HG03025 (cell line): Measurements from ENCODE around the gene CEP57.
"Not testable (repeated sequence)": the region's sequence is repeated elsewhere in the genome, so short reads cannot be mapped to it uniquely, and the experiment has no call there.

ENCODE experiments used
- ATAC-seq: cut with Tn5 transposase; IDR thresholded peaks from one replicate; pipeline ENCODE4 v1.9.1; 2021; ENCODE audit warnings: mild to moderate bottlenecking, moderate library complexity; ENCODE audit not compliant: unreplicated experiment, low FRiP score

CEP57 gene

GRCh38 chr11:95850137-95850536 is 59.8 kb downstream of the CEP57 start:
- ATAC-seq: no peak

DNA sequence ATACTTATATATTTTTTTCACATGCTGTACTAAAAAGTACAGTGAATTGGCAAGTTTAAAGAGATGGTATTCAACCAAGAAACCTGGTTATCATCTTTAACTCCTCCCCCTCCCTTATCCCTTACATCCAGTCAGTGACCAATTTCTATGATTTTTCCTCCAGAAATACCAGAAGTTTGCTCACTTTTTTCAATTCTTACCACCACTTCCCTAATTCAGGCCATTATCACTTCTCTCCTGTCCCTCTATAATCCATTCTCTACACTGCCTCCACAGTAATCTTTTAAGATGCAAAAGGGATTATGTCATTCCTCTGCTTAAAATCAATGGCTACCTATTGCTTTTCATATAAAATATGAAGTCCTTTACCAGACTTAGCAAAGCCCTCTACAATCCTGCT is 62.8 kb downstream of the CEP57 start:
- no peak for ATAC-seq

DNA sequence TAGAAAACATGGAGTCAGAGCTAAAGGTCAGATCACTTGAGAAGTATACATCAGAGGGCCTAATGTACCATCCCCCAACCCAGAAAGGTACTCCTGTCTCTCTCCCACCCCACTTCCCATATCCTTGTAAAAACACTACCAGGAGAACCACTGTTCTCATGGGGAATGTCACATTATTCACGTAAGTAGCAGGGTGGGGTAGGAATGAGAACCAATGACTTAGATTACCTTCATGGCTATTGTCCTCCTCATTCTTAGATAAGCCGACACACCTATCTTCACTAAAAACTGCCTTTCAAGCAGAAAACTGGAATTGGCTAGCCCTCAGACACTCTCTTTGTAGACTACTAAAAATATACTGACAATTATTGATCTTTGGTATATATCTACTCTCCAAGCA is 63.6 kb downstream of the CEP57 start:
- no peak for ATAC-seq

- not testable (repeated sequence) for ATAC-seq
Measured at GRCh38 chr11:95854362-95854761, 64.1 kb downstream of the CEP57 start.

GRCh38 chr11:95860024-95860423 is 69.7 kb downstream of the CEP57 start:
- ATAC-seq: not testable (repeated sequence)

GRCh38 chr11:95863486-95864140 is 73.3 kb downstream of the CEP57 start:
- no peak for ATAC-seq

DNA sequence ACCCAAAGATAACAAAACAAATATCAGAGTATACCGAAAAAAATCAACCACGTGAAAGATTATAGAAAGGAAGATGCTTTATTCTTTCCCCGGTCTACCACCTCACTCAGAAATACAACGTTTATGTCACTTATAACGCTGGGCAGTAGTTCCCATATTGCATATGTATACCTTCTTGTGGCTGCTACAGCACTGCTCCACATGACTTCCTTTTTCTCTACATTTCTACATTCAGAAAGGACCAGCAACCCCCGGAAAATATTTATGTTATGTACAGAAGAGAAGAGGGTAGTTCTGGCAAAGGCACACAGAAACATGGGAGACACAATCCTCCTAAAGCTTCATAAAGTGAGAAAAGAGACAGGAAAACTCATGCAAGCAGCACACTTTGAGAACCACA is 76.8 kb downstream of the CEP57 start:
- ATAC-seq: no peak

- ATAC-seq: not testable (repeated sequence)
Measured at GRCh38 chr11:95870877-95871276, 80.6 kb downstream of the CEP57 start.

- ATAC-seq: no peak
Measured at GRCh38 chr11:95877291-95877690, 87.0 kb downstream of the CEP57 start.
